ENCODE measurements around the gene ZFYVE28.

DNA sequence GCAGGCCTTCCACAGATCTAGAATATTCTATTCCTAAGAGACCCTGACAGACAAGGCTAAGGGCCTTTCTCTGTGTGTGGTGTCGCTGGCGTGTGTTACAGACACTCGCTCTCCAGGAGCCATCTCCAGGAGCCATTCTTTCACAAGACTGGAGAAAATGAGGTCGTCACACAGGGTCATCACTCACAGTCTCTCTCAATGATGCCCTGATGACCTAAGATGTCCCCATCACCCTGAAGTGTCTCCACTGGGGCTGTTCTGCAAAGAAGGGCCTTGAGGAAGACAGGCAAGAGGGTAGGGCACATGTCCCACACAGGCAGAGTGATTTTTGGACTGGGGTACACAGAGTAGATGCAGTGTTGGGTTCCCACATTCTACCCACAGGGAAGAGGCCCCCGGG is 34.7 kb downstream of the ZFYVE28 start:
- TF ChIP-seq, protein P1, sequence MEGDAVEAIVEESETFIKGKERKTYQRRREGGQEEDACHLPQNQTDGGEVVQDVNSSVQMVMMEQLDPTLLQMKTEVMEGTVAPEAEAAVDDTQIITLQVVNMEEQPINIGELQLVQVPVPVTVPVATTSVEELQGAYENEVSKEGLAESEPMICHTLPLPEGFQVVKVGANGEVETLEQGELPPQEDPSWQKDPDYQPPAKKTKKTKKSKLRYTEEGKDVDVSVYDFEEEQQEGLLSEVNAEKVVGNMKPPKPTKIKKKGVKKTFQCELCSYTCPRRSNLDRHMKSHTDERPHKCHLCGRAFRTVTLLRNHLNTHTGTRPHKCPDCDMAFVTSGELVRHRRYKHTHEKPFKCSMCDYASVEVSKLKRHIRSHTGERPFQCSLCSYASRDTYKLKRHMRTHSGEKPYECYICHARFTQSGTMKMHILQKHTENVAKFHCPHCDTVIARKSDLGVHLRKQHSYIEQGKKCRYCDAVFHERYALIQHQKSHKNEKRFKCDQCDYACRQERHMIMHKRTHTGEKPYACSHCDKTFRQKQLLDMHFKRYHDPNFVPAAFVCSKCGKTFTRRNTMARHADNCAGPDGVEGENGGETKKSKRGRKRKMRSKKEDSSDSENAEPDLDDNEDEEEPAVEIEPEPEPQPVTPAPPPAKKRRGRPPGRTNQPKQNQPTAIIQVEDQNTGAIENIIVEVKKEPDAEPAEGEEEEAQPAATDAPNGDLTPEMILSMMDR (IDR thresholded peaks at IDR 0.05): no peak
- no peak for TF ChIP-seq POLR2A (IDR thresholded peaks at IDR 0.05)

Measured in adrenal gland (tissue), 5 donors.